Neural cell (in vitro differentiated cells): ENCODE data around the gene SPTBN1.

Source experiments
- CTCF ChIP-seq: fragments of 450-650 bp; IDR thresholded peaks from 2 replicates; pipeline ENCODE4 v1.5.1; 2014; ENCODE audit warnings: antibody characterized with exemption, mild to moderate bottlenecking, moderate library complexity; ENCODE audit not compliant: poor library complexity, severe bottlenecking
- EP300 ChIP-seq: fragments of 450-650 bp; conservative IDR thresholded peaks from 2 replicates; pipeline ENCODE4 v1.6.1; 2014; ENCODE audit warnings: antibody characterized with exemption, mild to moderate bottlenecking, moderate library complexity; ENCODE audit not compliant: poor library complexity, severe bottlenecking
- EZH2 ChIP-seq: fragments of 200-600, 300-800 bp; shearing (Covaris generic), sonication (generic); IDR thresholded peaks from 2 replicates; pipeline ENCODE4 v1.6.1; 2014; ENCODE audit warnings: antibody characterized with exemption, low read length, borderline replicate concordance, mild to moderate bottlenecking; ENCODE audit not compliant: insufficient read depth, poor library complexity, severe bottlenecking
- MXI1 ChIP-seq: fragments of 450-650 bp; conservative IDR thresholded peaks from 2 replicates; pipeline ENCODE4 v1.6.1; 2014; ENCODE audit warnings: antibody characterized with exemption, mild to moderate bottlenecking; ENCODE audit not compliant: poor library complexity, severe bottlenecking
- POLR2AphosphoS5 ChIP-seq: IDR thresholded peaks from 2 replicates; pipeline ENCODE4 v1.6.1; 2012
- RAD21 ChIP-seq: fragments of 450-650 bp; conservative IDR thresholded peaks from 2 replicates; pipeline ENCODE4 v1.6.1; 2014; ENCODE audit warnings: antibody characterized with exemption, mild to moderate bottlenecking, moderate library complexity
- REST ChIP-seq: IDR thresholded peaks from 2 replicates; pipeline ENCODE4 v1.6.1; 2012; ENCODE audit warnings: borderline replicate concordance
- SMC3 ChIP-seq: fragments of 450-650 bp; conservative IDR thresholded peaks from 2 replicates; pipeline ENCODE4 v1.6.1; 2014; ENCODE audit warnings: antibody characterized with exemption, mild to moderate bottlenecking, moderate library complexity; ENCODE audit not compliant: poor library complexity
- TAF1 ChIP-seq: IDR thresholded peaks from 2 replicates; pipeline ENCODE4 v1.6.1; 2012; ENCODE audit warnings: low read depth

GRCh38 chr2:54613386-54613785, 157.3 kb downstream of the SPTBN1 start:
- TF ChIP-seq POLR2AphosphoS5 (no peak), CTCF (no peak), REST (no peak), SMC3 (no peak), EP300 (no peak), EZH2 (no peak), RAD21 (no peak), TAF1 (no peak), MXI1 (no peak)
